Cardiac muscle cell (in vitro differentiated cells and primary cell): ENCODE data around the gene TFB1M. TPM values are rescaled to one million over a fixed set of nuclear protein-coding genes. Genes with fewer than 3 reads are reported as not detected.

Source experiments
- DNase-seq, 2 donors: peaks; one replicate each; pipeline versions ENCODE4 v3.0.0 to v3.0.0-alpha.2; 2010 to 2017; ENCODE audit warnings: low read depth in 1 of 2, low spot score in 1 of 2
- H3K27ac ChIP-seq: fragments of 200-600 bp; sonication (generic); 2 replicates; pipeline ENCODE4 v1.5.1; 2016
- H3K27me3 ChIP-seq: fragments of 200-600 bp; sonication (generic); 2 replicates; pipeline ENCODE4 v1.6.0; 2016; ENCODE audit warnings: control low read depth
- H3K36me3 ChIP-seq: fragments of 200-600 bp; sonication (generic); 2 replicates; pipeline ENCODE4 v1.5.1; 2016; ENCODE audit warnings: control low read depth
- H3K4me1 ChIP-seq: fragments of 200-600 bp; sonication (generic); 2 replicates; pipeline ENCODE4 v1.8.1; 2017; ENCODE audit warnings: low read depth, mild to moderate bottlenecking, mixed run types
- H3K4me3 ChIP-seq: fragments of 200-600 bp; sonication (generic); 2 replicates; pipeline ENCODE4 v1.5.1; 2016; ENCODE audit warnings: mild to moderate bottlenecking
- H3K9me3 ChIP-seq: fragments of 200-600 bp; sonication (generic); 2 replicates; pipeline ENCODE4 v1.5.1; 2017; ENCODE audit warnings: low read depth, mild to moderate bottlenecking, control low read depth
- CTCF ChIP-seq: IDR thresholded peaks from 2 replicates; pipeline ENCODE4 v1.5.1; 2012; ENCODE audit warnings: low read depth, mild to moderate bottlenecking, low read length
- polyA plus RNA-seq: library from polyadenylated mRNA; unstranded; fragments of >200 nt; fragmentation: Nextera tagmentation; extraction: Ambion mirVana; gene quantifications from 2 replicates; pipeline ENCODE4 v1.2.1, GENCODE V29; 2016
- total RNA-seq: library from RNA; depleted of rRNA; stranded (reverse); fragments of >200 nt; gene quantifications from 2 replicates; pipeline ENCODE4 v1.2.3, GENCODE V29; 2016

TFB1M gene
- total and polyA plus RNA-seq, 2 experiments from 2014 or later: 14.8 to 22.0 TPM

- Histone ChIP-seq H3K36me3 (no peaks in the 10 kb centered on the region), H3K4me1 (no peaks in the 10 kb centered on the region), H3K27ac (no peak overlapping the region), H3K27me3 (peaks cover 3% of the 10 kb centered on the region), H3K9me3 (no peaks in the 10 kb centered on the region), H3K4me3 (no peak overlapping the region)
- no peak for TF ChIP-seq CTCF
- DNase-seq: no peak
These were observed 98.4 kb downstream of the TFB1M start for GRCh38 chr6:155215906-155216305.

- Histone ChIP-seq H3K4me1 (no peaks in the 10 kb centered on the region), H3K27me3 (peaks cover 3% of the 10 kb centered on the region), H3K36me3 (no peaks in the 10 kb centered on the region), H3K9me3 (no peaks in the 10 kb centered on the region), H3K27ac (no peak overlapping the region), H3K4me3 (no peak overlapping the region)
- DNase-seq: no peak
- TF ChIP-seq CTCF: no peak
These were observed 100.5 kb downstream of the TFB1M start for GRCh38 chr6:155213611-155214372.

GRCh38 chr6:155212616-155213380 is 101.5 kb downstream of the TFB1M start:
- no peaks in the 10 kb centered on the region for H3K36me3 ChIP-seq
- TF ChIP-seq CTCF: no peak
- H3K9me3 ChIP-seq: no peaks in the 10 kb centered on the region
- no peak for DNase-seq
- peaks cover 6% of the 10 kb centered on the region for H3K27me3 ChIP-seq
- H3K4me3 ChIP-seq: no peak overlapping the region
- H3K4me1 ChIP-seq: no peaks in the 10 kb centered on the region
- no peak overlapping the region for H3K27ac ChIP-seq

GRCh38 chr6:155212106-155212505 is 102.2 kb downstream of the TFB1M start:
- H3K27ac ChIP-seq: no peak overlapping the region

GRCh38 chr6:155207223-155207622 is 107.1 kb downstream of the TFB1M start:
- TF ChIP-seq CTCF: no peak
- Histone ChIP-seq H3K27ac (no peak overlapping the region), H3K4me3 (no peak overlapping the region), H3K9me3 (no peaks in the 10 kb centered on the region), H3K27me3 (peaks cover 17% of the 10 kb centered on the region), H3K36me3 (no peaks in the 10 kb centered on the region), H3K4me1 (no peaks in the 10 kb centered on the region)
- no peak for DNase-seq

More at GRCh38 chr6:155212106-155212505, 102.2 kb downstream of the TFB1M start:
- no peaks in the 10 kb centered on the region for H3K4me1 ChIP-seq
- peak in 1 of 2 donors; percentile 27 for DNase-seq
- H3K27me3 ChIP-seq: peaks cover 9% of the 10 kb centered on the region
- no peak overlapping the region for H3K4me3 ChIP-seq
- no peaks in the 10 kb centered on the region for H3K36me3 ChIP-seq
- no peak for TF ChIP-seq CTCF
- no peaks in the 10 kb centered on the region for H3K9me3 ChIP-seq

Other genes starting within 250 kb of the TFB1M start
- gene CLDN20, start 50.5 kb downstream of the TFB1M start, total RNA-seq: not detected in 2 replicates
- gene CLDN20, start 50.5 kb downstream of the TFB1M start, polyA plus RNA-seq: 0.19 and 0.44 TPM in 2 replicates
- gene NOX3, start 141.4 kb upstream of the TFB1M start, total RNA-seq: not detected in 2 replicates
- gene NOX3, start 141.4 kb upstream of the TFB1M start, polyA plus RNA-seq: not detected in 2 replicates